Brain microvascular endothelial cell (primary cell): ENCODE data around the gene WASF3.

Source experiments
- DNase-seq: peaks from one replicate; pipeline ENCODE4 v3.0.0-alpha.2; 2020
- H3K27ac ChIP-seq: fragments of 250-450 bp; sonication (Bioruptor Pico); 2 replicates; pipeline ENCODE4 v1.5.1; 2020; ENCODE audit warnings: mild to moderate bottlenecking, moderate library complexity
- H3K27me3 ChIP-seq: fragments of 250-450 bp; sonication (Bioruptor Pico); replicated peaks from 2 replicates; pipeline ENCODE4 v1.5.1; 2020; ENCODE audit warnings: mild to moderate bottlenecking
- H3K36me3 ChIP-seq: fragments of 250-450 bp; sonication (Bioruptor Pico); replicated peaks from 2 replicates; pipeline ENCODE4 v1.5.1; 2020; ENCODE audit warnings: mild to moderate bottlenecking
- H3K4me3 ChIP-seq: 2 replicates; pipeline ENCODE4 v1.5.1; 2011; ENCODE audit warnings: low read depth, mild to moderate bottlenecking, control low read depth, low read length, moderate library complexity
- CTCF ChIP-seq: IDR thresholded peaks from 2 replicates; pipeline ENCODE4 v1.5.1; 2011; ENCODE audit warnings: low read depth, mild to moderate bottlenecking, moderate library complexity, low read length, control low read depth, inconsistent platforms; ENCODE audit errors: missing control alignments
- in situ Hi-C: cut with HindIII; loops from 2 replicates; pipeline ENCODE4 v1.10.0; 2017; ENCODE audit warnings: low sequenced_read_pairs, low pct_ligation_motif_present

The WASF3 gene

GRCh38 chr13:26708007-26708297, 150.5 kb downstream of the WASF3 start:
- DNase-seq, result no peak
- no peaks in the 10 kb centered on the region for H3K27me3 ChIP-seq
- in situ Hi-C loops, result no loop called here
- TF ChIP-seq CTCF, result no peak
- no peak overlapping the region for H3K27ac ChIP-seq
- no peak overlapping the region for H3K4me3 ChIP-seq
- H3K36me3 ChIP-seq, result no peaks in the 10 kb centered on the region

GRCh38 chr13:26709461-26709860, 152.0 kb downstream of the WASF3 start:
- TF ChIP-seq CTCF, result no peak
- H3K27me3 ChIP-seq, result no peaks in the 10 kb centered on the region
- no peaks in the 10 kb centered on the region for H3K36me3 ChIP-seq
- in situ Hi-C loops, result no loop called here
- no peak overlapping the region for H3K4me3 ChIP-seq
- DNase-seq, result no peak
- no peak overlapping the region for H3K27ac ChIP-seq

GRCh38 chr13:26710166-26710565, 152.7 kb downstream of the WASF3 start:
- no peaks in the 10 kb centered on the region for H3K36me3 ChIP-seq
- in situ Hi-C loops, result no loop called here
- no peaks in the 10 kb centered on the region for H3K27me3 ChIP-seq
- no peak for TF ChIP-seq CTCF
- no peak for DNase-seq
- no peak overlapping the region for H3K4me3 ChIP-seq
- H3K27ac ChIP-seq, result no peak overlapping the region

GRCh38 chr13:26711211-26711610, 153.7 kb downstream of the WASF3 start:
- in situ Hi-C loops, result no loop called here
- H3K36me3 ChIP-seq, result no peaks in the 10 kb centered on the region
- no peak for DNase-seq
- no peak for TF ChIP-seq CTCF
- H3K27ac ChIP-seq, result no peak overlapping the region
- H3K27me3 ChIP-seq, result no peaks in the 10 kb centered on the region
- H3K4me3 ChIP-seq, result no peak overlapping the region

GRCh38 chr13:26713341-26713740, 155.9 kb downstream of the WASF3 start:
- in situ Hi-C loops, result no loop called here
- H3K27me3 ChIP-seq, result no peaks in the 10 kb centered on the region
- no peak for DNase-seq
- H3K27ac ChIP-seq, result no peak overlapping the region
- no peak for TF ChIP-seq CTCF
- no peaks in the 10 kb centered on the region for H3K36me3 ChIP-seq
- H3K4me3 ChIP-seq, result no peak overlapping the region

- Histone ChIP-seq H3K27ac (no peak overlapping the region), H3K4me3 (no peak overlapping the region), H3K27me3 (no peaks in the 10 kb centered on the region), H3K36me3 (no peaks in the 10 kb centered on the region)
- DNase-seq, result no peak
- in situ Hi-C loops, result no loop called here
- no peak for TF ChIP-seq CTCF
Observed at GRCh38 chr13:26716984-26717383, 159.5 kb downstream of the WASF3 start.
